Measurements from ENCODE around the gene SPEN.
"Not testable (repeated sequence)": the region's sequence is repeated elsewhere in the genome, so short reads cannot be mapped to it uniquely, and the experiment has no call there.

Gene SPEN

GRCh38 chr1:15963968-15964648 lies 116.6 kb downstream of the SPEN start:
- peak; percentile 92 for DNase-seq

- peak; percentile 98 for DNase-seq
Observed at GRCh38 chr1:15965228-15965767, 117.8 kb downstream of the SPEN start.

GRCh38 chr1:15966081-15966955 lies 118.8 kb downstream of the SPEN start:
- peak; percentile 99 for DNase-seq

- no peak for DNase-seq
Observed at GRCh38 chr1:15966956-15967344, 119.4 kb downstream of the SPEN start.

GRCh38 chr1:15968172-15968571 lies 120.7 kb downstream of the SPEN start:
- DNase-seq, result no peak

- DNase-seq, result no peak
Observed at GRCh38 chr1:15969321-15969880, 121.9 kb downstream of the SPEN start.

GRCh38 chr1:15970911-15971310 lies 123.4 kb downstream of the SPEN start:
- DNase-seq, result peak; percentile 74

GRCh38 chr1:15972409-15972808 lies 124.9 kb downstream of the SPEN start:
- DNase-seq, result no peak

GRCh38 chr1:15973772-15974171 lies 126.3 kb downstream of the SPEN start:
- no peak for DNase-seq

- peak; percentile 19 for DNase-seq
Observed at GRCh38 chr1:15974855-15975254, 127.3 kb downstream of the SPEN start.

GRCh38 chr1:15975358-15975804 lies 127.9 kb downstream of the SPEN start:
- peak; percentile 84 for DNase-seq

GRCh38 chr1:15975805-15976680 lies 128.5 kb downstream of the SPEN start, which contains the start of gene ZBTB17:
TSS of gene ZBTB17 (minus strand) at chr1:15976101. CDS start at chr1:15948495, 27,606 bp downstream.
- peak; percentile 97 for DNase-seq

GRCh38 chr1:15977947-15978346 lies 130.4 kb downstream of the SPEN start:
- DNase-seq, result not testable (repeated sequence)

GRCh38 chr1:15981679-15982078 lies 134.2 kb downstream of the SPEN start:
- DNase-seq, result no peak

- no peak for DNase-seq
Observed at GRCh38 chr1:15983275-15983674, 135.8 kb downstream of the SPEN start.

GRCh38 chr1:15985611-15986297 lies 138.2 kb downstream of the SPEN start:
- DNase-seq, result peak; percentile 65

GRCh38 chr1:15988856-15989736 lies 141.6 kb downstream of the SPEN start:
- no peak for DNase-seq

GRCh38 chr1:15989776-15990175 lies 142.3 kb downstream of the SPEN start:
- DNase-seq, result no peak
